ENCODE measurements around the gene PPM1L. TPM values are rescaled to one million over a fixed set of nuclear protein-coding genes. Genes with fewer than 3 reads are reported as not detected.

The PPM1L gene
- total RNA-seq, 1 donor from 2014 or later = 5.8 TPM

DNA sequence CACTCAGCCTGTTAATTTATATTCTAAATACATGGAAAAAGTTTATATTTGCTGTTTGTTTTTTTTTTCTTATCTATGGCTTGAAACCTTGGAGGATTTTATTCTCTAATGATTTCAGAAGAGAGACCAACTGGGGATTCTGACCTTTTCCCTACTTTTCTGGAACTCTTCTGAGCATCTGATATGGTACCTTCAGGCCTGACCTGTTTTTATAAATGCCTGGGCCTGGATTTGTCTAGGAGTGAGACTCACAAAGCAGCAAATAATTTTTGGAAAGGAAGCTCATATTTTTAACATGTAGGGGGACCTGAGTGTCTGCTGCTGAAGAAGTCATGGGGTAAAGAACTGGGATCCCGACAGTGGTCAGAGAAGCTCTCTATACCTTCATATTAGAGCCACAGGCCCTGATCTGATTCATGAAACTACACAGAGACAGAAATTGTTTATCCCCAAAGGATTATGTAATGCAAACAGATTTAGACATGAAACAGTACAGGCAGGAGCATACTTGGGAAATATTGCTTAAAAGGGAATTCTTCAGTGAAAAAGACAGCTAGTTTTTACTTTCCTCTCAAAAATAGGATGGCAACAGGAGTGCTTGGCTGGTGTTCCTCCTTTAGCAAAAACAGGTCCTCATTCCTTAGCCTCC lies 15.9 kb downstream of the PPM1L start:
- H3K36me3 Mint-ChIP-seq (ENCODE audit: low read depth) = no peaks in the 10 kb centered on the region
- peaks cover 8% of the 10 kb centered on the region for H3K27me3 Mint-ChIP-seq
- POLR2A ChIA-PET = no interaction called here
- TF ChIP-seq, protein P1, sequence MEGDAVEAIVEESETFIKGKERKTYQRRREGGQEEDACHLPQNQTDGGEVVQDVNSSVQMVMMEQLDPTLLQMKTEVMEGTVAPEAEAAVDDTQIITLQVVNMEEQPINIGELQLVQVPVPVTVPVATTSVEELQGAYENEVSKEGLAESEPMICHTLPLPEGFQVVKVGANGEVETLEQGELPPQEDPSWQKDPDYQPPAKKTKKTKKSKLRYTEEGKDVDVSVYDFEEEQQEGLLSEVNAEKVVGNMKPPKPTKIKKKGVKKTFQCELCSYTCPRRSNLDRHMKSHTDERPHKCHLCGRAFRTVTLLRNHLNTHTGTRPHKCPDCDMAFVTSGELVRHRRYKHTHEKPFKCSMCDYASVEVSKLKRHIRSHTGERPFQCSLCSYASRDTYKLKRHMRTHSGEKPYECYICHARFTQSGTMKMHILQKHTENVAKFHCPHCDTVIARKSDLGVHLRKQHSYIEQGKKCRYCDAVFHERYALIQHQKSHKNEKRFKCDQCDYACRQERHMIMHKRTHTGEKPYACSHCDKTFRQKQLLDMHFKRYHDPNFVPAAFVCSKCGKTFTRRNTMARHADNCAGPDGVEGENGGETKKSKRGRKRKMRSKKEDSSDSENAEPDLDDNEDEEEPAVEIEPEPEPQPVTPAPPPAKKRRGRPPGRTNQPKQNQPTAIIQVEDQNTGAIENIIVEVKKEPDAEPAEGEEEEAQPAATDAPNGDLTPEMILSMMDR (IDR thresholded peaks at IDR 0.05) = no peak
- CTCF ChIA-PET = no interaction called here
- H3K4me1 Mint-ChIP-seq = no peaks in the 10 kb centered on the region
- DNase-seq (no peak), ATAC-seq (ENCODE audit: low read depth) (no peak)
- no peaks in the 10 kb centered on the region for H3K9me3 Mint-ChIP-seq
- no peak overlapping the region for H3K4me3 Mint-ChIP-seq
- no peak overlapping the region for H3K27ac Mint-ChIP-seq
- intact Hi-C loops (cut with micrococcal nuclease) = loop anchor here (2.0 kb wide), 1 partner anchor 37 kb away; no protein-coding TSS in a partner anchor

DNA sequence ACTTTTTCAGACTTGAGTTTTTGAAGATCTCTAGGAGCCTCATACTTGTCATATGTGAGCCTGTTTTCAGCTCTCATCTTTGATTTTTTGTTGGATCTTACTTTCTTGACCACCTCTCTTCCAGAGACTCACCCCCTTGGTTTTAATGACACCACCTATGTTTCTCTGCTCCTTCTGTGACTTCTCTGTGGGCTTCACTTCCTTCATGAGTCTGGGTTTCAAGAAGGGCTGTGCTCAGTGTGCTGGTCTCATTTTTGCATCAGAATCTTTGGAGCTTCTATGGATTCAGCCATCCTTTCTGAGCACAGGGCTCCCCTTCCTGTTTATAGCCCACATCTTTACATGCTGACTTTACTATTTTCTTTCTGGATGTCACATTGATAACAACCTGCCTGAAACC lies 17.7 kb downstream of the PPM1L start:
- Mint-ChIP-seq H3K36me3 (ENCODE audit: low read depth) (no peaks in the 10 kb centered on the region), H3K27ac (no peak overlapping the region), H3K4me3 (no peak overlapping the region), H3K9me3 (no peaks in the 10 kb centered on the region), H3K4me1 (no peaks in the 10 kb centered on the region), H3K27me3 (peaks cover 8% of the 10 kb centered on the region)
- ATAC-seq (ENCODE audit: low read depth) (no peak), DNase-seq (no peak)
- POLR2A ChIA-PET = no interaction called here
- intact Hi-C loops (cut with micrococcal nuclease) = loop anchor here (2.0 kb wide), 1 partner anchor 39 kb away; no protein-coding TSS in a partner anchor
- CTCF ChIA-PET = no interaction called here
- TF ChIP-seq, protein P1 (IDR thresholded peaks at IDR 0.05) = no peak

DNA sequence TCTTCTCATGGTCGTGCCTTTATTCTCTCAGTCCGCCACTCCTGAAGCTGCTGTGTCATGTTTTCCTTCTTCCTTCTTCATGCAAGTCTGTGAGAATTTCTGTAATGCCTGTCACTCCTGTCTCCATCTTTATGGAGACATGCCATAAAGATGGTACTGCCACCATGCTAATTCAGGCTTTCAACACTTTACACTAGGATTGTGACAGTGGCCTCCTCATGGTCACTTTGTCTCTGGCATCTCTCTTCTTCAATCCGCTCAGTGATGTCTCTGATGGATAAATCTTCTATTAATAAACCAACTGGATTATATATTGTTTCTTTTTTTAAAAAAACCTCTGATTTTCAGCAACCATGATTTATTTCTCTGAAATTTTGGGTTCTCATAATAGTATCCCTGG lies 18.1 kb downstream of the PPM1L start:
- no peak overlapping the region for H3K4me3 Mint-ChIP-seq
- CTCF ChIA-PET = no interaction called here
- intact Hi-C loops (cut with micrococcal nuclease) = no loop called here

GRCh38 chr3:160778480-160778879 lies 22.4 kb downstream of the PPM1L start:
- Mint-ChIP-seq H3K27ac (no peak overlapping the region), H3K36me3 (ENCODE audit: low read depth) (no peaks in the 10 kb centered on the region), H3K4me1 (peaks cover 6% of the 10 kb centered on the region), H3K27me3 (no peaks in the 10 kb centered on the region), H3K9me3 (no peaks in the 10 kb centered on the region), H3K4me3 (no peak overlapping the region)
- TF ChIP-seq, protein P1 (IDR thresholded peaks at IDR 0.05) = no peak
- POLR2A ChIA-PET = no interaction called here
- ATAC-seq (ENCODE audit: low read depth) (no peak), DNase-seq (no peak)
- intact Hi-C loops (cut with micrococcal nuclease) = loop anchor here (2.0 kb wide), 1 partner anchor 22 kb away; the partner anchor contains the start of gene PPM1L
- CTCF ChIA-PET = no interaction called here

More for the DNA sequence above, 18.1 kb downstream of the PPM1L start:
- POLR2A ChIA-PET = no interaction called here
- TF ChIP-seq, protein P1 (IDR thresholded peaks at IDR 0.05) = no peak
- Mint-ChIP-seq H3K36me3 (ENCODE audit: low read depth) (no peaks in the 10 kb centered on the region), H3K27me3 (peaks cover 5% of the 10 kb centered on the region), H3K27ac (no peak overlapping the region), H3K9me3 (no peaks in the 10 kb centered on the region), H3K4me1 (no peaks in the 10 kb centered on the region)
- DNase-seq (no peak), ATAC-seq (ENCODE audit: low read depth) (no peak)

DNA sequence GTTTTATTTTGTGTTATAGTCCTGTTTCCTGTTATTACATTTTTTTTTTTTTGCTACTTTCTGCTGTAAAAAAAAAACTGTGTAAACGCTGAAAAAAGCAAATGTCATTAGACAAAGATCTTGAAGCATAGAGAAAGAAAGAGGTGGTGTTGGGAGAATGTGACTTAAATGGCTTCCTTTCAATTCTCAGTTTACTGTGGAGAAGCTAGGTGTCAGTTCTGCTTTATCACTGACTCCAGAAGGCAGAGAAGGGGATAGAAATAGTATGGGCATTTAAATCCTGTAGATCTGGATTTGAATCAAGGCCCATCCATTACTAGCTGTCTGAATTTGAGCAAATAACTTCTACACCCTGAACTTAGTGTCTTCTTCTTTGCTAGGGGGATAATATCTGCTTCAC lies 23.0 kb downstream of the PPM1L start:
- Mint-ChIP-seq H3K27me3 (no peaks in the 10 kb centered on the region), H3K36me3 (ENCODE audit: low read depth) (no peaks in the 10 kb centered on the region), H3K9me3 (no peaks in the 10 kb centered on the region), H3K27ac (no peak overlapping the region), H3K4me3 (no peak overlapping the region), H3K4me1 (peaks cover 6% of the 10 kb centered on the region)
- intact Hi-C loops (cut with micrococcal nuclease) = loop anchor here (2.0 kb wide), 1 partner anchor 22 kb away; the partner anchor contains the start of gene PPM1L
- CTCF ChIA-PET = no interaction called here
- no peak for DNase-seq
- POLR2A ChIA-PET = no interaction called here
- ATAC-seq (ENCODE audit: low read depth) = no peak
- TF ChIP-seq, protein P1 (IDR thresholded peaks at IDR 0.05) = no peak

Data from activated B cell treated with CpG ODN at 0.5 μM for 24 hours (primary cell).